ENCODE results near the gene WIF1.

Gene WIF1

DNA sequence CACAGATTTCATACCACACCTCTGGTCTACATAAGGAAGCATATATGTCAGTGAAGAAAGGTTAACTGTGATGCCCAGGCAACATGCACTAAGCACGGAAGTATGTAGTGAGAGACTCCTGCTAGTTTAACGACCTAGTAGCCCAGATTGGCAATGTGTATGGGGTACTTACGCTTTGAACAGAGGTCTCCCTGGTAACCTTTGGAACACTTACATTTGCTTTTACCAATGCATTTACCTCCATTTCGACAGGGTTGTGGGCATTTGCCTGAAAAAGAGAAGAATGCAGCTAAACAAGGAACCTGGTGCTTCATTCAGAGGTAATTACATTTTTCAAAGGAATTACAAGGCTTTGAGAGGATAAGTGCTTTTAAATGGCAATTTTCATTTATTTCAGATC, 65.2 kb downstream of the WIF1 start:
- Histone ChIP-seq H3K36me3 (ENCODE audit: control insufficient read depth in 1 of 2, insufficient read depth in 2 of 2, low read length in 2 of 2) (no peaks in the 10 kb centered on the region), H3K4me3 (ENCODE audit: low read depth in 1 of 2, low read length in 2 of 2) (no peak overlapping the region), H3K9me3 (ENCODE audit: control insufficient read depth in 1 of 2, low read length in 2 of 2) (no peaks in the 10 kb centered on the region), H3K27me3 (ENCODE audit: control insufficient read depth in 1 of 2, insufficient read depth in 2 of 2, low read length in 2 of 2) (no peaks in the 10 kb centered on the region), H3K4me1 (ENCODE audit: control insufficient read depth in 1 of 2, insufficient read depth in 2 of 2, low read length in 2 of 2) (no peaks in the 10 kb centered on the region), H3K9ac (ENCODE audit: low read depth in 1 of 2, low read length in 2 of 2) (no peak overlapping the region), H3K27ac (ENCODE audit: low read depth, low read length) (no peak overlapping the region)

DNA sequence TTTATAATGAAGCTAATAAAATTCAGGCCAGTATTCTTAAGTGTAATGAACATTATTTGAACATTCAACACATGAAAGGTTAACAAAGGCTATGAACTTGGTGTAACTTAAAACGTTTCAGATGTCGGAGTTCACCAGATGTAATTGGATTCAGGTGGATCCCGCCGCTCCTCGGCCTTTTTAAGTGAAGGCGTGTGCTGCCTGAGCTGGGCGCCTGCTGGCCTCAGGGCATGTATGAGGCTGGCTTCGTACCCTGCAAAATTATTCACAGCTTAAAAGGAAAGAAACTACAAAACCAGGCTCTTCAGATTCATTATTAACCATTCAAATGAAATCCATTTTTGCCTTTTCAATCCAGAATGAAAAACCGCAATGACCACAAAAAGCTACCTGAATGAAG, 69.9 kb downstream of the WIF1 start:
- H3K9me3 ChIP-seq (ENCODE audit: control insufficient read depth in 1 of 2, low read length in 2 of 2): no peaks in the 10 kb centered on the region
- H3K4me3 ChIP-seq (ENCODE audit: low read depth in 1 of 2, low read length in 2 of 2): no peak overlapping the region
- no peaks in the 10 kb centered on the region for H3K36me3 ChIP-seq (ENCODE audit: control insufficient read depth in 1 of 2, insufficient read depth in 2 of 2, low read length in 2 of 2)
- no peak overlapping the region for H3K9ac ChIP-seq (ENCODE audit: low read depth in 1 of 2, low read length in 2 of 2)
- H3K27ac ChIP-seq (ENCODE audit: low read depth, low read length): no peak overlapping the region
- H3K27me3 ChIP-seq (ENCODE audit: control insufficient read depth in 1 of 2, insufficient read depth in 2 of 2, low read length in 2 of 2): no peaks in the 10 kb centered on the region
- H3K4me1 ChIP-seq (ENCODE audit: control insufficient read depth in 1 of 2, insufficient read depth in 2 of 2, low read length in 2 of 2): no peaks in the 10 kb centered on the region

- Histone ChIP-seq H3K4me1 (ENCODE audit: control insufficient read depth in 1 of 2, insufficient read depth in 2 of 2, low read length in 2 of 2) (no peaks in the 10 kb centered on the region), H3K4me3 (ENCODE audit: low read depth in 1 of 2, low read length in 2 of 2) (no peak overlapping the region), H3K9ac (ENCODE audit: low read depth in 1 of 2, low read length in 2 of 2) (no peak overlapping the region), H3K27me3 (ENCODE audit: control insufficient read depth in 1 of 2, insufficient read depth in 2 of 2, low read length in 2 of 2) (no peaks in the 10 kb centered on the region), H3K36me3 (ENCODE audit: control insufficient read depth in 1 of 2, insufficient read depth in 2 of 2, low read length in 2 of 2) (no peaks in the 10 kb centered on the region), H3K27ac (ENCODE audit: low read depth, low read length) (no peak overlapping the region), H3K9me3 (ENCODE audit: control insufficient read depth in 1 of 2, low read length in 2 of 2) (no peaks in the 10 kb centered on the region)
Measured at GRCh38 chr12:65045269-65045668, 75.8 kb downstream of the WIF1 start.

GRCh38 chr12:65039301-65039700, 81.8 kb downstream of the WIF1 start:
- no peak overlapping the region for H3K4me3 ChIP-seq (ENCODE audit: low read depth in 1 of 2, low read length in 2 of 2)
- H3K9ac ChIP-seq (ENCODE audit: low read depth in 1 of 2, low read length in 2 of 2): no peak overlapping the region
- H3K27me3 ChIP-seq (ENCODE audit: control insufficient read depth in 1 of 2, insufficient read depth in 2 of 2, low read length in 2 of 2): no peaks in the 10 kb centered on the region
- H3K9me3 ChIP-seq (ENCODE audit: control insufficient read depth in 1 of 2, low read length in 2 of 2): peaks cover 0 to 5% of the 10 kb centered on the region in 2 donors
- no peak overlapping the region for H3K27ac ChIP-seq (ENCODE audit: low read depth, low read length)
- H3K4me1 ChIP-seq (ENCODE audit: control insufficient read depth in 1 of 2, insufficient read depth in 2 of 2, low read length in 2 of 2): no peaks in the 10 kb centered on the region
- H3K36me3 ChIP-seq (ENCODE audit: control insufficient read depth in 1 of 2, insufficient read depth in 2 of 2, low read length in 2 of 2): no peaks in the 10 kb centered on the region

DNA sequence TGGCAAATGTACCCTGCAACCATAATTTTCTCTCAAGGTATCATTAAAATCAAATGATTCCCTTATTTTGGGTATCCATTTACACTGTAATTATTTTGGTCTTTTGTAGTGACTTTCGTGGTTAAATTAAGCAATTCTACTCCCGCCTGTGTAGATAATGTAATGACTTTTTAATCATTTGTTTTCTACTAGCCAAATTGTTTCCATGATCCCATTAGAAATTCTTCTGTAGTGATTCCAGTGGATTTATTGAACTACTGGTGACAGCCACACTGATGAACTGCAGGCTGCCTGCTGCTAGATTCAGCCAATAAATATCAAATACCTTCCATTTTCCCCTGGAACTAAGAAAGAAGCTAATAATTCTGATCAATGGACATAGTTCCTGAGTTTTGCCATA, 96.0 kb downstream of the WIF1 start:
- H3K36me3 ChIP-seq (ENCODE audit: control insufficient read depth in 1 of 2, insufficient read depth in 2 of 2, low read length in 2 of 2): no peaks in the 10 kb centered on the region
- no peaks in the 10 kb centered on the region for H3K27me3 ChIP-seq (ENCODE audit: control insufficient read depth in 1 of 2, insufficient read depth in 2 of 2, low read length in 2 of 2)
- H3K27ac ChIP-seq (ENCODE audit: low read depth, low read length): no peak overlapping the region
- H3K4me3 ChIP-seq (ENCODE audit: low read depth in 1 of 2, low read length in 2 of 2): no peak overlapping the region
- H3K9me3 ChIP-seq (ENCODE audit: control insufficient read depth in 1 of 2, low read length in 2 of 2): peaks cover 0 to 4% of the 10 kb centered on the region in 2 donors
- no peak overlapping the region for H3K9ac ChIP-seq (ENCODE audit: low read depth in 1 of 2, low read length in 2 of 2)
- peaks cover 7 to 24% of the 10 kb centered on the region in 2 donors for H3K4me1 ChIP-seq (ENCODE audit: control insufficient read depth in 1 of 2, insufficient read depth in 2 of 2, low read length in 2 of 2)

DNA sequence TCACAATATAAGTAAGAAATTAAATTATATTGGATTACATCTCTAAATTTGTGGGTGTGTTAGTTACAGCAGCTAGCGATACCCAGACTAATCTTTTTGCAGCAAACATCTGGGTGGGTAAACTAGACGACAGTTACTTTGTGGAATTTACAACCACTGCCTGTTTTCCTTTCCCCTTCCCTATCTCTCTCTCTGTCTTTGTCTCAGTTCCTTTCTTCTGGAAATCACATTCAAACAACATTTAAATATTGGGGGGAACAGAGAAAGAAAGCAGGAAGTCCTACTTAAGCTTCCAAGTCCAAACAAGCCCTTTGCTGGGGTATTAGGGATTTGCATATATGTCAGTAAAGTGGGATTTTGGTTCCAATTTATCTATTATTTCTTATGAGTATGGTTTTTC, 97.6 kb downstream of the WIF1 start:
- no peaks in the 10 kb centered on the region for H3K27me3 ChIP-seq (ENCODE audit: control insufficient read depth in 1 of 2, insufficient read depth in 2 of 2, low read length in 2 of 2)
- H3K9me3 ChIP-seq (ENCODE audit: control insufficient read depth in 1 of 2, low read length in 2 of 2): peaks cover 0 to 4% of the 10 kb centered on the region in 2 donors
- H3K4me3 ChIP-seq (ENCODE audit: low read depth in 1 of 2, low read length in 2 of 2): no peak overlapping the region
- no peak overlapping the region for H3K27ac ChIP-seq (ENCODE audit: low read depth, low read length)
- H3K9ac ChIP-seq (ENCODE audit: low read depth in 1 of 2, low read length in 2 of 2): no peak overlapping the region
- H3K36me3 ChIP-seq (ENCODE audit: control insufficient read depth in 1 of 2, insufficient read depth in 2 of 2, low read length in 2 of 2): no peaks in the 10 kb centered on the region
- H3K4me1 ChIP-seq (ENCODE audit: control insufficient read depth in 1 of 2, insufficient read depth in 2 of 2, low read length in 2 of 2): peaks cover 7 to 24% of the 10 kb centered on the region in 2 donors

GRCh38 chr12:65022960-65023359, 98.1 kb downstream of the WIF1 start:
- no peak overlapping the region for H3K9ac ChIP-seq (ENCODE audit: low read depth in 1 of 2, low read length in 2 of 2)
- H3K4me1 ChIP-seq (ENCODE audit: control insufficient read depth in 1 of 2, insufficient read depth in 2 of 2, low read length in 2 of 2): peaks cover 7 to 24% of the 10 kb centered on the region in 2 donors
- H3K36me3 ChIP-seq (ENCODE audit: control insufficient read depth in 1 of 2, insufficient read depth in 2 of 2, low read length in 2 of 2): no peaks in the 10 kb centered on the region
- peak overlapping the region in 1 of 2 donors; percentile 17 for H3K4me3 ChIP-seq (ENCODE audit: low read depth in 1 of 2, low read length in 2 of 2)
- no peaks in the 10 kb centered on the region for H3K27me3 ChIP-seq (ENCODE audit: control insufficient read depth in 1 of 2, insufficient read depth in 2 of 2, low read length in 2 of 2)
- H3K27ac ChIP-seq (ENCODE audit: low read depth, low read length): peak overlapping the region; percentile 39
- H3K9me3 ChIP-seq (ENCODE audit: control insufficient read depth in 1 of 2, low read length in 2 of 2): peaks cover 0 to 4% of the 10 kb centered on the region in 2 donors

DNA sequence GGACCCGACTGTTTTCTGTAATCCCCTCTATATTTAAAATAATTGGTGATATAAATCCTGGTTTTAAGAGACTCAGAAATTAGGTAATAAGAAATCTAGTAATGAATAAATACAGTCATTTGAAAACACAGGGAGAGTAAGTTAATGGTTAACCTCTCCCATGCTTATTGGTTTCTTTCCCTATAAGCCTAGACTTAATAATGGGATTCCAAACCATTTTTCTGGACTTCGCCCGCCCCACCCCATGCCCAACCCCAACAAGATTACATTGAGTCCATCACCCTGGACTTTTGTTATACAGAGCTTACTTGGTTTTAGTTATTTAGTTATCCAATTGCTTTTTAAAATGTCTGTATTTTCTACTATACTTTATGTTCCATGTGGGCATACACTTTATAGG, 98.7 kb downstream of the WIF1 start:
- Histone ChIP-seq H3K27me3 (ENCODE audit: control insufficient read depth in 1 of 2, insufficient read depth in 2 of 2, low read length in 2 of 2) (no peaks in the 10 kb centered on the region), H3K4me1 (ENCODE audit: control insufficient read depth in 1 of 2, insufficient read depth in 2 of 2, low read length in 2 of 2) (peaks cover 7 to 24% of the 10 kb centered on the region in 2 donors), H3K36me3 (ENCODE audit: control insufficient read depth in 1 of 2, insufficient read depth in 2 of 2, low read length in 2 of 2) (no peaks in the 10 kb centered on the region), H3K27ac (ENCODE audit: low read depth, low read length) (peak overlapping the region; percentile 77), H3K9me3 (ENCODE audit: control insufficient read depth in 1 of 2, low read length in 2 of 2) (peaks cover 0 to 4% of the 10 kb centered on the region in 2 donors), H3K9ac (ENCODE audit: low read depth in 1 of 2, low read length in 2 of 2) (peak overlapping the region; percentile 19 to 26), H3K4me3 (ENCODE audit: low read depth in 1 of 2, low read length in 2 of 2) (peak overlapping the region; percentile 17 to 39)

GRCh38 chr12:65019696-65020234, 101.3 kb downstream of the WIF1 start:
- Histone ChIP-seq H3K27ac (ENCODE audit: low read depth, low read length) (no peak overlapping the region), H3K4me3 (ENCODE audit: low read depth in 1 of 2, low read length in 2 of 2) (no peak overlapping the region), H3K27me3 (ENCODE audit: control insufficient read depth in 1 of 2, insufficient read depth in 2 of 2, low read length in 2 of 2) (no peaks in the 10 kb centered on the region), H3K9me3 (ENCODE audit: control insufficient read depth in 1 of 2, low read length in 2 of 2) (no peaks in the 10 kb centered on the region), H3K36me3 (ENCODE audit: control insufficient read depth in 1 of 2, insufficient read depth in 2 of 2, low read length in 2 of 2) (no peaks in the 10 kb centered on the region), H3K4me1 (ENCODE audit: control insufficient read depth in 1 of 2, insufficient read depth in 2 of 2, low read length in 2 of 2) (peaks cover 11 to 43% of the 10 kb centered on the region in 2 donors), H3K9ac (ENCODE audit: low read depth in 1 of 2, low read length in 2 of 2) (no peak overlapping the region)

- no peaks in the 10 kb centered on the region for H3K27me3 ChIP-seq (ENCODE audit: control insufficient read depth in 1 of 2, insufficient read depth in 2 of 2, low read length in 2 of 2)
- no peak overlapping the region for H3K4me3 ChIP-seq (ENCODE audit: low read depth in 1 of 2, low read length in 2 of 2)
- no peaks in the 10 kb centered on the region for H3K36me3 ChIP-seq (ENCODE audit: control insufficient read depth in 1 of 2, insufficient read depth in 2 of 2, low read length in 2 of 2)
- H3K9me3 ChIP-seq (ENCODE audit: control insufficient read depth in 1 of 2, low read length in 2 of 2): no peaks in the 10 kb centered on the region
- no peak overlapping the region for H3K9ac ChIP-seq (ENCODE audit: low read depth in 1 of 2, low read length in 2 of 2)
- H3K4me1 ChIP-seq (ENCODE audit: control insufficient read depth in 1 of 2, insufficient read depth in 2 of 2, low read length in 2 of 2): peaks cover 15 to 33% of the 10 kb centered on the region in 2 donors
- H3K27ac ChIP-seq (ENCODE audit: low read depth, low read length): no peak overlapping the region
Measured at GRCh38 chr12:65016881-65017650, 104.0 kb downstream of the WIF1 start.

Measured in duodenal mucosa (tissue), 2 donors.